ENCODE results near the gene TSPAN32.
"Not testable (repeated sequence)": the region's sequence is repeated elsewhere in the genome, so short reads cannot be mapped to it uniquely, and the experiment has no call there.

The TSPAN32 gene

DNA sequence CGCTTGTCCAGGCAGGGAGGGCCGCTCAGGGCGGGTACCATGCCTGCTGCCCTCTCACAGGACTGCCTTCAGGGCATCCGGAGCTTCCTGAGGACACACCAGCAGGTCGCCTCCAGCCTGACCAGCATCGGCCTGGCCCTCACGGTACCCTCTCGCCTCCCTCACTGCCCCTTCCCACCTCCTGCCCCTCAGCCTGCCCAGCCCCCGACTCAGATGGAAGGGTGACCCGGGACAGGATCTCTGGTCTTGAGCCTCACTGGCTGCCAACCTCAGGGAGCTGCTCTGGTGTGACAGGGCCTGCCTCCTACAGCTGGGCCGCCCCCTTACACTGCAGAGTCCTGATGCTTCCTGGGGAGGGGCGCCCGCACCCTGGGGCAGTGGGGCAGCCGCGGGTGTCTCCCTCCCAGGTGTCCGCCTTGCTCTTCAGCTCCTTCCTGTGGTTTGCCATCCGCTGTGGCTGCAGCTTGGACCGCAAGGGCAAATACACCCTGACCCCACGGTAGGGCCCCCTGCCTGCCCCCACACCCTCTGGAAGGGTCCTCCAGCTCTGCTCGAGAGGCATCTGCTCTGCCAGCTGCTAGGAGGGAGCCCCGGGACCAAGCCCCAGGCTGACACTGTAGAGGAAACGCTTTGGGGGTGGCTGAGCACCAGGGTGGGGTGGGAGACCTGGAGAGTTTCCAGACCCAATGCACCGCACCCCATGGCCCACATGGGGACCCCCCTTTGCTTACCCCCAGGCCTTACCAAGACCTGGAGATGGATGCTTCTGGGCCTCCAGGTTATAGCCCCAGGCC is 14.6 kb downstream of the TSPAN32 start:
- no peak for DNase-seq (ENCODE audit: low spot score)

DNA sequence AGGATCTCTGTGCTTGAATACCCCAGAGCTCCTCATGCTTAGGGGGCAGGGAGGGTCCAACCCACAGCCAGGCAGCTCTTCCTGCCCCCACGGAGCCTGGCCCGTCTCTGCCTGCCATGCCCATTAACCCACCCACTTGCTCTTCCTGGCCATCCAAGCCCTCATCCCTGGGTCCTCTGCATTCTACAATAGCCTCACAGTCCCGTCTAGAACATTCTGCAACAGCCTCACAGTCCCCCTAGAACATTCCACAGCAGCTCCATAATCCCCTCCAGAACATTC is 15.1 kb downstream of the TSPAN32 start:
- DNase-seq (ENCODE audit: low spot score): no peak

DNA sequence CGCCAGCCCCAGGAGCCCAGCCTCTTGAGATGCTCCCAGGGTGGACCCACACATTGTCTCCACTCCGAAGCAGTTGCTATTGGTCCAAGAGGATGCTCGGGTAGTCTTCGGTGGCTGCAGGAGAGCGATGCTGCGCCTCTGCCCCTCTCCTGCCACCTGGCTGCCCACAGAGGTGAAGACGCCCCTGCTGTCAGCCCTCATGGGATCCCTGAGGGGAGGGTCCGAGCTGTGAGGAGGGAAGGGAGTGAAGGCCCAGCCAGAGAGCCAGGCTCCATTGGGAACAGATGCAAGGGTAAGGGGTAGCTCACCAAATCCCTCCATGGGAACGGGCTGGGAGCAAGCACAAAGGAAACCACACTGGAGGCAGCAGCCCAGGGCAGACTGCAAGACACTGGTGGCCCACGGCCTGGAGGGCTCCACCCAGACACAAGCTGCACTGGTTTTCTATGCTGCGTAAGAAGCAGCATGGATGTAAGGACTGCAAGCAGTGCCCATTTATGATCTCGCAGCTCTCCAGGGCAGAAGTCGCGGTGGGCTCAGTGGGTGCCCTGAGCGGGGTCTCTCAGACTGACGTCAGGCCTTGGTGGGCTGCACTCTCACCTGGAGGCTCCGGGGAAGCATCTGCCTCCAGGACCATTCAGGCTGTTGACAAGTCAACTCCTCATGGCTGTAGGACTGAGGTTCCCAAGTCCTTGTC is 15.7 kb downstream of the TSPAN32 start:
- DNase-seq (ENCODE audit: low spot score): no peak

DNA sequence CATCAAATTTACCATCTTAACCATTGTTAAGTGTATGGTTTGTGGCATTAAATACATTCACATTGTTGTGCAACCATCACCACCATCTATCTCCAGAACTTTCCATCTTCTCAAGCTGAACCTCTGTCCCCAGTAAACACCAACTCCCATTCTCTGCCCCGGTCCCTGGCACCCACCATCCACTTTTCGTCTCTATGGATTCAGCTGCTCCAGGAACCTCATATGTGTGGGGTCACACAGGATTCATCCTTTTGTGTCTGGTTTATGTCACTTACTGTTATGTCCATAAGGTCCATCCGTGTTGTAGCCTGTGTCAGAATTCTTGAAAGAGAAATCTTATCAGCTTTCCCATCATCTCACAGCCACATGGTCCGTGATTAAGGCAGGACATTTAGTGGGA is 16.3 kb downstream of the TSPAN32 start:
- no peak for DNase-seq (ENCODE audit: low spot score)

- no peak for DNase-seq (ENCODE audit: low spot score)
Measured at GRCh38 chr11:2318707-2319106, 16.9 kb downstream of the TSPAN32 start.

DNA sequence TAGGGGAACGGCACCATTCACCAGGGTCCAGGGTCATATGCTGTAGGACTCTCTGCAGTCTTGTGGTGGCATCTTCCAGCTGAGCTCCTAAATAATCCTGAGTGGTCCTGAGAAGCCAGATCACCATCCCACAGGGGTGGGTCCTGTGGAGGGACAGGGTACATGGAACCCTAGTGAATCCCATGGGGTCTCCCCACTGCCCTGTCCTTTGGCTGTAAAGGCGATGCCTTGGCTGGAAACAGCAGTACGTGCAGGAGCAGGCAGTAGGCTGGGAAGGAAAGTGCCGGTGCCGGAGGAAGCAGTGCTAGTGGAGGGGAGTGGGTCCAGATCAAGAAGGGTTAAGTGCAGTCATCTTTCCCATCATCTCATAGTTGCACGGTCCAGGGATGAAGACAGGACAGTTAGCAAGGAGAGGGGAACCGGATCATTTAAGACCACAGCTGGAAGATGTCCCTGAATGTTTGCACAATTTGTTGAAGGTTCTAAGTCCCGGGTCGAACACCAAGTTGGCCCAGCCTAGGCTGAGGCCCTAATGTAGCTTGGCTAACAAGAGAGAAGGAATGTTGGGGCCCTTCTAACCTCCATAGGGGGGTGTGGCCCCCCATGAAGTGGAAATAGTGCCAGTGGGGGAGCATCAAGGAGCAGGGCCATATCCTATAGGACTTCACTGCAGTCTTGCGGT is 18.1 kb downstream of the TSPAN32 start:
- no peak for DNase-seq (ENCODE audit: low spot score)

DNA sequence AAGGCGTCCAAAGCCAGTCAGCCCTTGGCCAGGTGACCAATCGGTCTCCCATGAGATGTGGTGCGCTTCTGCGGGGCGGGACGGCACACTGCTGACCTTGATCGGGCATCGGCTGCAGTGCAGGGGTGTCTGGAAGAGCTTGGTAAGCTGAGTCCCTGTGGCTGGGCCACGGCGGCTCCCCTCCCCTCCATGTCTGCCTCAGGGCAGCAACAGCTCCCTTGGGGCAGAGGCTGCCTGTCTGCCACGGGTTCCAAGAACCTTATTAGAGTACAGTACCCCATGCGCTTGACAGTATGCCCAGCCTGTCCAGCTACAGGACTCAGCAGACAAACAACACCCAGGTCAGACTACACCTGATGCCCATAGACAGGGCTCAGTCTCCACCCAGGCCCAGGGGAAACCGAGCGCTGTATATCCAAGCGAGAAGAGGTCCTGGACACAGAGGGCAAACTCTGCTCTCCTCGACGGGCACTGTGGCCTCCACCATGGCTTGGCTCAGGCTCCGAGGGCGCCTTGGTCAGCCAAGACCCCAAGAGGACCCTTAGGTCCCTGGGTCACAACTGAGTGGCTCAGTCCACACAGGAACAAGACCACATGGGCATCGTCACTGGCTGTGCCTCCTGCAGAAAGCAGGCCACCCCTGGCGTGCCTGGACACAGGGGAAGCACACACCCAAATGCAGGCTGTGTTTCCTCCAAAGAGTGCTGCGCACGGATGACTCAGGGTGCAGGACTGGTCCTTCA is 18.9 kb downstream of the TSPAN32 start:
- DNase-seq (ENCODE audit: low spot score): no peak

DNA sequence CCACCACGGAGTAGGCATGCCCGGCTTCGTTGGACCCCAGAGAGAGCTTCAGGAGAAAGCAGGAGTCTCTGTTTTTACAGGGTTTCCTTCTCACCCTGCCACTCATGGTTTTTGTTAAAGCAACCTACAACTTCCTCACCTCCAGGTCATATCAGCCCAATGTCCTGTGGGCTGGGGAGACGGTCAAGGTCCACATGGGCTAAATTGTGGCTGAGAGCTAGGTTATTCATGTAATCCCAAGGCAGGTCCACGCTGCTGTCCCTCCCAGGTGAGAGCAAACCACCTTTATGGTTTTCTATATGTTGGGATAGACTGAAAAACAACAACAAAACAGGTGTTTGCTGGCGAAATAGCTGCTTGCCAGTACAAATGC is 19.5 kb downstream of the TSPAN32 start:
- DNase-seq (ENCODE audit: low spot score): no peak

DNA sequence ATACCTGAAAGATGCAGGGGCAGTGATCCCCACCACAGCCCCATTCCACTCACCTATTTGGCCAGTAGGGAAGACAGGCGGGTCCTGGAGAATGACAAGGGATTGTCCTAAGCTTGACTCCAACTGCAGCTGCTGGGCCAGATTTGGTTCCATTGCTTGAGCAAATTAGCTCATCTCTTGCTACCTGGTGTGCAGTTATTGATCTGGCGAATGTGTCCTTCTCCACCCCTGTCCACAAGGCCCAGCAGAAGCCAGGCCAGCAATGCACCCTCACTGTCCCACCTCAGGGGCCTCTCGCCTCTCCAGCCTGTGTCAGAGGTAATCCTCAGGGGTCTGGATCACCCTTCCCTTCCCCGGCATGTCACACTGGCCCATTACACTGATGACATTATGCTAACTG is 23.3 kb downstream of the TSPAN32 start:
- no peak for DNase-seq (ENCODE audit: low spot score)

DNA sequence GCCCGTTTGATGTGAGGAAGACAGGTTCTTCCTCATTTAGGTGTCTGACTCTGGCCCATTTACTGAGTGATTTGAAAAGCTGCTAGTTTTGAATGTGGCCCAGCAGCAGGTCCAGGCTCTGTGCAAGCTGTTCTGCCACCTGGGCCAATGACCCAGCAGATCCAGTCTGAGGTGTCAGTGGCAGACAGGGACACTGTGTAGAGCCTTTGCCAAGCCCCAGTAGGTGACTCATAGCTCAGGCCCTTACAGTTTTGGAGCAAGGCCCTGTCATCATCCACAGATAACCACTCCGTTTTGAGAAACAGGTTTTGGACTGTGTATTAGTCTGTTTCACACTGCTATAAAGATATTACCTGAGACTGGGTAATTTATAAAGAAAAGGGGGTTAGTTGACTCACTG is 23.9 kb downstream of the TSPAN32 start:
- no peak for DNase-seq (ENCODE audit: low spot score)

- no peak for DNase-seq (ENCODE audit: low spot score)
Measured at GRCh38 chr11:2327032-2327431, 25.2 kb downstream of the TSPAN32 start.

GRCh38 chr11:2328021-2328420 is 26.2 kb downstream of the TSPAN32 start:
- no peak for DNase-seq (ENCODE audit: low spot score)

GRCh38 chr11:2328656-2329354 is 27.0 kb downstream of the TSPAN32 start:
- no peak for DNase-seq (ENCODE audit: low spot score)

DNA sequence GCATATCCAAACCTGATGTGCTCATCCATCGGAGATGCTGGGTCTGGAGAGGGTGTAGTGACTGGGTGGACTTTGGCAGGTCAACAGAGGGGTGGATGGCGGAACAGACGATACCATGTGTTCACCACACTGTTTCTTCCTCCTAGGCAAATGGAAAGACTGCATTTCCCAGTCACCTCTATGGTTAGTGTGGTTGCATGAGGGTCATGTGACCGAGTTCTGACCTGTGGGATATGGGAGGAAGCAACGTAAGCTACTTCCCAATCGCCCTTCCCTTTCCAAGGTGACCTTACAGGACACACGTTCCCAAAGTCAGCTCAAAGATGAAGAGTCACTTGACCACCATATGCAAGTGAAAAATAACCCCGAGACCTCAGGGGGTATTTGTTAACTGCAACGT is 27.7 kb downstream of the TSPAN32 start:
- no peak for DNase-seq (ENCODE audit: low spot score)

DNA sequence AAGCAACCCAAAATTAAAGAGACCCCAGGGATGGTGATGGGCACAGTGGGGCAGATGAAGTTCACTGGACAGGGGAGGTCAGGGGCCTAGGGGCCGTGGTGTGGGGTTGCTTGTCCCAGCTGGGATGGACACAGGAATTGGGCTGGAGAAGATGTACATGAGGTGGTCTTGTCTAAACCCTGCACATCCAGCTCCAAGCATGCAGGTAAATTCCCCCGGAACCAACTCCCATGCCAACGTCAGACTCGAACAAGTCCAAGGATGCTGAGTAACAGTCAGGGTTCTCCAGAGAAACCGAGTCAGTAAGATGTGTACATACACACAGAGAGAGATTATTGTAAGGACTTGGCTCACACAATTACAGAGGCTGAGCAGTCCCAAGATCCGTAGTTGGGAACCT is 28.9 kb downstream of the TSPAN32 start:
- DNase-seq (ENCODE audit: low spot score): no peak

- no peak for DNase-seq (ENCODE audit: low spot score)
Measured at GRCh38 chr11:2331404-2331803, 29.6 kb downstream of the TSPAN32 start.

- not testable (repeated sequence) for DNase-seq (ENCODE audit: low spot score)
Measured at GRCh38 chr11:2332569-2332968, 30.8 kb downstream of the TSPAN32 start.

- not testable (repeated sequence) for DNase-seq (ENCODE audit: low spot score)
Measured at GRCh38 chr11:2333486-2334205, 31.8 kb downstream of the TSPAN32 start.

GRCh38 chr11:2335286-2335685 is 33.5 kb downstream of the TSPAN32 start:
- DNase-seq (ENCODE audit: low spot score): not testable (repeated sequence)

GRCh38 chr11:2338760-2339159 is 36.9 kb downstream of the TSPAN32 start:
- DNase-seq (ENCODE audit: low spot score): not testable (repeated sequence)

GRCh38 chr11:2342557-2342956 is 40.7 kb downstream of the TSPAN32 start:
- no peak for DNase-seq (ENCODE audit: low spot score)

Measured in ecto neural progenitor cell (in vitro differentiated cells).